Heart left ventricle (tissue), 13 donors: Measurements from ENCODE around the gene MTHFR.
A peak's percentile ranks its signal among the peaks of the same experiment; 100 is the strongest.

ENCODE experiments used
- CTCF ChIP-seq, 12 donors: fragments of 200-600 bp; sonication (generic) in 4 of 12; IDR thresholded peaks; one replicate each; pipeline versions ENCODE4 v1.5.0 to v1.8.0; 2018 to 2022; ENCODE audit warnings: antibody characterized with exemption in 12 of 12, mild to moderate bottlenecking in 5 of 12
- POLR2A ChIP-seq, 2 donors: fragments of 450-650 bp; IDR thresholded peaks; one replicate each; pipeline ENCODE4 v1.6.1; 2017; ENCODE audit warnings: antibody characterized with exemption in 2 of 2, mild to moderate bottlenecking in 2 of 2, moderate library complexity in 2 of 2
- donor health status: ischemic (EF 13 %, LVEDD 7.1; RV severe dilation, severe dysfunction).
- donor health status: DM: no; HTN: yes; CAD: no.
- donor health status: DM: no; HTN: no; CAD: no.
- donor health status: ischemic (EF 25% LVEDD 6.9; RV normal size, moderate dysfunction).
- donor health status: ischemic (EF 25% LVEDD 5.7; RV mildly dilated, moderate dysfunction).
- donor health status: ischemic (EF 35%, LVEDD 5.7; RV mildly dilated, moderate dysfunction).
- donor health status: nonischemic (EF 11% LVEDD 7.7; RV severe dilation, severe dysfunction).
- donor health status: DM: yes; HTN: yes; CAD: no.
- donor health status: PGD.
- donor health status: ischemic (EF 29% LVEDD 5.4; RV normal size, mild dysfunction).
- donor health status: nonischemic (EF 23%, LVEDD 6.1; RV moderate dilation, normal function).

GRCh38 chr1:11784993-11785769 is 20.6 kb downstream of the MTHFR start:
- TF ChIP-seq CTCF (IDR thresholded peaks at IDR 0.05), result peak; percentile 83 to 98 (median 89)
- peak in 1 of 2 donors; percentile 37 for TF ChIP-seq POLR2A (IDR thresholded peaks at IDR 0.05)
